ENCODE results near the gene ABLIM1. TPM values are rescaled to one million over a fixed set of nuclear protein-coding genes. Genes with fewer than 3 reads are reported as not detected.

Gene ABLIM1
- total RNA-seq, 1 donor from 2014 or later: 87.7 TPM

- H3K4me3 ChIP-seq: no peak overlapping the region
- H3K27ac ChIP-seq: no peak overlapping the region
- TF ChIP-seq, protein P1, sequence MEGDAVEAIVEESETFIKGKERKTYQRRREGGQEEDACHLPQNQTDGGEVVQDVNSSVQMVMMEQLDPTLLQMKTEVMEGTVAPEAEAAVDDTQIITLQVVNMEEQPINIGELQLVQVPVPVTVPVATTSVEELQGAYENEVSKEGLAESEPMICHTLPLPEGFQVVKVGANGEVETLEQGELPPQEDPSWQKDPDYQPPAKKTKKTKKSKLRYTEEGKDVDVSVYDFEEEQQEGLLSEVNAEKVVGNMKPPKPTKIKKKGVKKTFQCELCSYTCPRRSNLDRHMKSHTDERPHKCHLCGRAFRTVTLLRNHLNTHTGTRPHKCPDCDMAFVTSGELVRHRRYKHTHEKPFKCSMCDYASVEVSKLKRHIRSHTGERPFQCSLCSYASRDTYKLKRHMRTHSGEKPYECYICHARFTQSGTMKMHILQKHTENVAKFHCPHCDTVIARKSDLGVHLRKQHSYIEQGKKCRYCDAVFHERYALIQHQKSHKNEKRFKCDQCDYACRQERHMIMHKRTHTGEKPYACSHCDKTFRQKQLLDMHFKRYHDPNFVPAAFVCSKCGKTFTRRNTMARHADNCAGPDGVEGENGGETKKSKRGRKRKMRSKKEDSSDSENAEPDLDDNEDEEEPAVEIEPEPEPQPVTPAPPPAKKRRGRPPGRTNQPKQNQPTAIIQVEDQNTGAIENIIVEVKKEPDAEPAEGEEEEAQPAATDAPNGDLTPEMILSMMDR (IDR thresholded peaks at IDR 0.05): no peak
- DNase-seq (ENCODE audit: low spot score in 2 of 2): no peak
- H3K27me3 ChIP-seq: no peaks in the 10 kb centered on the region
- peaks cover 0 to 2% of the 10 kb centered on the region in 2 donors for H3K4me1 ChIP-seq
- no peaks in the 10 kb centered on the region for H3K36me3 ChIP-seq
- intact Hi-C loops (cut with DNase I): no loop called here
- H3K9me3 ChIP-seq: no peaks in the 10 kb centered on the region
Observed at GRCh38 chr10:114613237-114613979, 44.7 kb downstream of the ABLIM1 start.

DNA sequence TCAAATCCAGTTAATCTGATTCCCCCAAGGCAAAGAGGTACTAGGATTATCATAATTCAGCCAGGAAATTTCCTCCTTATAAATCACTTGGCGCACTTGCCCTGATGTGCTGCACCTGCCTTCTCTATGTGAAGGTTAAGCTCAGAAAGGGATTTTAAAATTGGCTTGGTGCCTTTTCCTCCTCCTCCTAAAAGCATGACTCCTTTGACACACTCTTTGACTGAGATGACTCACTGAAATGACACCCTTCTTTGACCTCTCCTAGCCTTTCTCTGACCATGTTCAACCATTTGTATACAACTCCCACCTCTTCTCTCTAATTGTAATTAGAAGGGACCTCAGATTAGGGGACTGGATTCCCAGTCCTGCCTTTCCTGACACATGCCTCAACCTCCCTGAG, 46.5 kb downstream of the ABLIM1 start:
- no peaks in the 10 kb centered on the region for H3K36me3 ChIP-seq
- H3K4me3 ChIP-seq: no peak overlapping the region
- H3K9me3 ChIP-seq: no peaks in the 10 kb centered on the region
- intact Hi-C loops (cut with DNase I): no loop called here
- no peak for DNase-seq (ENCODE audit: low spot score in 2 of 2)
- no peak overlapping the region for H3K27ac ChIP-seq
- no peaks in the 10 kb centered on the region for H3K27me3 ChIP-seq
- TF ChIP-seq, protein P1 (IDR thresholded peaks at IDR 0.05): no peak
- peaks cover 0 to 2% of the 10 kb centered on the region in 2 donors for H3K4me1 ChIP-seq

DNA sequence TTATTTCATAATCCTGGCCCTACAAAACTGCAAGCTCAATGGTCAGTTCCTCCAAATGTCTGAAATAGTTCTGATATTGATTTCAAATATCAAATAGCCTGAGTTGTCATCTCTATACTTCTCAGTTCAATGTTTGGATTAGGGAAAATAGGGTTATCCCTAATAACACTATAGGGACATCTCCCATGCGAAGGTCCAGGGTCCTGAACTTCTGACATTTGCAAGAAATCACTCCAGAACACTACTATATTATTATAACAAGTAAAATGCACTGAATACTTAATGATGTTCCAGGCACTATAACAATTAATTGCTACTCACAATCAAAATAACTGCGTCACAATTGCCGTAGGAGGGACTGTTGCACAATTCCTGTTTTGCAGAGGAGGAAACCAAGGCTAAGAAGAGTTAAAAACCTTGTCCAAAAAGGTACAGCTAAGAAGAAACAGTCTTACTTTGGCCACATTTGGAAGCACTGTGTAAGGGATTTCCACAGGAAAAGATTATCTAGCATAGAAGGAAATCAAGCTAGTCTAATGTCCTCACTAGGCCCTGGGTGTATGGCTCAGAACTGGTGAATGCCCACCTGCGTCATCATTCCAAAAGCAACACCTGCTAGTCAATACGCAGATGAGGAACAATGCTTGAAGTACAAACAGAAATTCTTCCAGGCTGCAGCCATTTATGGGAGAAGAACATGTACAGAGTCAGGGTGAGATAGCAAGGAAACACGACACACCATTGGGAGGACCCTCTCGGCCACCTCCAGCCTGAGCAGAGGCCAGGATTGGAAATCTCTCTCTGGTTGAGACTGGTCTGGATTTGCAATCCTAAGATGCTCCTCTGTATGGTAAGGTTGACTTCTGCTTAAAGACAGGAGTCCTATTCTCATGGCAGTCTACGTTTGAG, 48.3 kb downstream of the ABLIM1 start:
- H3K27ac ChIP-seq: no peak overlapping the region
- H3K4me3 ChIP-seq: no peak overlapping the region
- intact Hi-C loops (cut with DNase I): no loop called here

DNA sequence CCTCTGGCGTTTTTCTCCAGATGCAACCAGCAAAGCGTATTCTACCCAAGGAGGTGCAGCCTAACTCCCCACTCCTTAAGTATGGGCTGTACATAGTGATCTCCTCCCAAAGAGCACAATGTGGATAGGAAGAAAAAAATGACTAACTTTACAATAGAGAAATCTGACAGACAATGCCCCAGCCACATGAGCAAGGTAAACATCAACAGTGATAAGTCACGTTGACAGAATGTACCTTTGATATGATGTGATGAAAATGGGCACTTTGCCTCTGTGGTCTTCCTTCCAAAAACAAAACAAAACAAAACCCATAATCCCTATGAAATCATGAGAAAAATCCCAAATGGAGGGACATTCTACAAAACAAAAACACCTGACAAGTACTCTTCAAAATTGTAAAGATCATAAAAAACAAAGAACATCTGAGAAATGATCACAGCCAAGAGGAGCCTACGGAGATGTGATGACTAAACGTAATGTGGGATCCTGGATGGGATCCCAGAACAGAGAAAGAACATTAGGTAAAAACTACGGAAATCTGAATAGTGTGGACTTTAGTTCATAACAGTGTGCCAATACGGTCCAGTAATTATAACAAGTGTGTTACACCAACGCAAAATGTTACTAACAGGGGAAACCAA, 50.6 kb downstream of the ABLIM1 start:
- Histone ChIP-seq H3K27ac (no peak overlapping the region), H3K4me3 (no peak overlapping the region), H3K27me3 (no peaks in the 10 kb centered on the region), H3K4me1 (peaks cover 0 to 2% of the 10 kb centered on the region in 2 donors), H3K9me3 (no peaks in the 10 kb centered on the region), H3K36me3 (no peaks in the 10 kb centered on the region)
- intact Hi-C loops (cut with DNase I): no loop called here
- TF ChIP-seq, protein P1 (IDR thresholded peaks at IDR 0.05): no peak
- DNase-seq (ENCODE audit: low spot score in 2 of 2): no peak

More for the DNA sequence above, 48.3 kb downstream of the ABLIM1 start:
- H3K4me1 ChIP-seq: no peaks in the 10 kb centered on the region
- H3K27me3 ChIP-seq: no peaks in the 10 kb centered on the region
- H3K9me3 ChIP-seq: no peaks in the 10 kb centered on the region
- no peaks in the 10 kb centered on the region for H3K36me3 ChIP-seq
- DNase-seq (ENCODE audit: low spot score in 2 of 2): no peak
- TF ChIP-seq, protein P1 (IDR thresholded peaks at IDR 0.05): no peak

DNA sequence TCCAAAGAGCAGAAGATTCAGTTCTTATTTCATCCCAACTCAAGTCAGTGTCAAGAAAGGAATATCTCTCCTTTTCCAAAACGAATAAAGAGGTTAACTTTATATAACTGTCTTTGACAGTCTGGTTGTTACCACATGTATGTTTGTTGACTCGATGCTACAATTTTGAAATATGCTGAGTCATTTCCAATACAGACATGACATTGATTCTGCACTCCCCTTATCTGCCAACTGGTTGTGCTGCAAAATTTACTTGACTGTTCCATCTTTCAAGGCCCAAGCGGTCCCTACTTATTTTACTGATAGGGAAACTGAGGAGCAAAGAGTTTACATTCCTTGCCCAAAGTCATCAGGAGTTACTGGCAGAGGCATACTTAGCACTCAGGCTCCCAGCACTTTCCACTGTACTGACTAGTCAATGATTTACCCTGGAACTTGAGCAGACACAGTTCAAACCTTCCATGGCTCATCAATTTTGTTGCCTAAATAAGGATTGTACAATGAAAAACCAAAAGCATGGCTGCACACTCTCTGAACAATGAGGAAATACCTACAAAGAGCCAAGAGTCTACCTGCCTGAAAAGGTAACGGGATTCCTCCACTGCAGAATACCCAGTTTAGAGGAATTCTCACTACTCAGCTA, 52.8 kb downstream of the ABLIM1 start:
- intact Hi-C loops (cut with DNase I): no loop called here
- DNase-seq (ENCODE audit: low spot score in 2 of 2): no peak
- Histone ChIP-seq H3K36me3 (no peaks in the 10 kb centered on the region), H3K4me3 (no peak overlapping the region), H3K27ac (no peak overlapping the region), H3K27me3 (no peaks in the 10 kb centered on the region), H3K9me3 (no peaks in the 10 kb centered on the region), H3K4me1 (peaks cover 0 to 2% of the 10 kb centered on the region in 2 donors)
- TF ChIP-seq, protein P1 (IDR thresholded peaks at IDR 0.05): no peak

Measured in ascending aorta (tissue), 2 donors.